T follicular helper cell (primary cell): ENCODE results near the gene HOMER2.
A peak's percentile ranks its signal among the peaks of the same experiment; 100 is the strongest.
"Not testable (repeated sequence)": the region's sequence is repeated elsewhere in the genome, so short reads cannot be mapped to it uniquely, and the experiment has no call there.

ENCODE experiments used
- DNase-seq: peaks from one replicate; pipeline ENCODE4 v3.0.0-alpha.2; 2020; ENCODE audit warnings: low read depth

Gene HOMER2

GRCh38 chr15:82831894-82832600 lies 120.5 kb downstream of the HOMER2 start:
- no peak for DNase-seq

- DNase-seq: no peak
Measured at GRCh38 chr15:82830427-82831173, 121.9 kb downstream of the HOMER2 start.

DNA sequence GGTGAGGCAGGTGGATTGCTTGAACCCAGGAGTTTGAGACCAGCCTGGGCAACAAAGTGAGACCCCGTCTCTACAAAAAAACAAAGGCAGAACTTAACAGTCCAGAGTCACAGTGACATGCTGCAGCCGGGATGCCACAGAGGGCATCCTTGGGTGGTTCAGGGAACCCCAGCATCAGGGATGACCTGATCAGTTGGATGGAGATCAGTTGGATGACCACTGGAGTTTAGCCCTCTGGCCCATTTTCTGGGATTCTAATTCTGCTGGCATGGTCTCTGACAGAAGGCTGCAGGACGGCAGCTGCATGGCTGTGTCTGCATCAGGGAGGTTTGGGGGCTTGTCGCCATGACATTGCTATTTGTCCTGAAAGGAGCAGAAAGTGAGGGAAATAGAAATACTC lies 123.3 kb downstream of the HOMER2 start:
- DNase-seq: no peak

DNA sequence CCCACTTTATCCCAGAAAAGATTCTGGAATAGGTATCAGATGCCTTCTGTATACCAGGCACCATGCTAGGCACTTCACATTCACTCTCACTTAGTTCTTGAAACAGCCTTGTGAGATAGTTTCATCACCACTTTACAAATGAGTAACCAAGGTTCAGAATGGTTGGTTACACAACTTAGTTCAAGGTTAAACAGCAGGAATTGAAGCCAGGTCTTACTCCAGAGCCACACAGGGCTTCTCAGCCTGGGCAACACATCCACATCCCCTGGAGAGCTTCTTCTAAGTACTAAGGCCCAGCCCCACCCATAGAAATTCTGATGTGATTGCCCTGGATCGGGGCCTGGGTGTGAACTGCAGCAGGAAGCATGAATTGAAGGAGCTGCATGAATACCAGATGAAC lies 124.4 kb downstream of the HOMER2 start:
- DNase-seq: no peak

DNA sequence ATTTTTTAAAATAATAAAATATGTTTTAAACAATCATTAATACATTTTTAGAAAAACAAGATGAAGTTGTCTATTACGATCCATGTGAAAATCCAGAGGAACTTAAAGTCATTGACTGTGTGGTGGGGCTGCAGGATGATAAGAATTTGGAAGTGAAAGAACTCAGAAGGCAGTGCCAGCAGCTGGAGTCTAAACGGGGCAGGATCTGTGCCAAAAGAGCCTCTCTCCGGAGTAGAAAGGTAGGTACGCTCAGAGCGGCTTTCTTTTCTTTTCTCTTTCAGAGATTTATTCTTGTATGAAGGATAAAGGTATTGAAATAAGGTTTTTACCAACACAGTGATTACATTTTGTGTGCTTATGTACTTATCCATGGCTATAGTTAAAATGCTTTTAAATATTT lies 129.5 kb downstream of the HOMER2 start:
- DNase-seq: no peak

DNA sequence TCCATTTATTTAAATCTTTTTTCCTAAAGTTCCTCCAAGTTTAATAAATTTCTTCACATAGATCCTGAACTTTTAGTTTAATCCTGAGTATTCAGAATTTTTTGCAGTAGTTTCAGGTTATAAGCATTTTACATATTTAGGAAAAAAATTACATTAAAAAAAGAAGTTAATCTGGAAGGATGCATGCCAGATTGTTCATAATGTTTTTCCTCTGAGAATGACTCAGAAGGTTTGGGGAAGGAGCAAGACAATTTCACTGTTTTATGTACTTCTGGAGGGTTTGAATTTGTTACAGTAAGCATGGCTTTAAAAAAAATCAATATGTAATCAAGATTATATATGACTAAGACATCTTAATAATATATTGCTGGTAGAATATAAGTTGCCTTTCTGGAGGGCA lies 130.7 kb downstream of the HOMER2 start:
- not testable (repeated sequence) for DNase-seq

- DNase-seq: not testable (repeated sequence)
Measured at GRCh38 chr15:82821396-82821795, 131.1 kb downstream of the HOMER2 start.

GRCh38 chr15:82820128-82820527 lies 132.4 kb downstream of the HOMER2 start:
- no peak for DNase-seq

- DNase-seq: no peak
Measured at GRCh38 chr15:82812994-82813393, 139.5 kb downstream of the HOMER2 start.

- DNase-seq: peak; percentile 40
Measured at GRCh38 chr15:82810890-82811426, 141.6 kb downstream of the HOMER2 start.

GRCh38 chr15:82810061-82810889 lies 142.2 kb downstream of the HOMER2 start:
- peak; percentile 2 for DNase-seq

- DNase-seq: peak; percentile 94
Measured at GRCh38 chr15:82809308-82810060, 143.0 kb downstream of the HOMER2 start, which contains the start of gene WHAMM. Gene WHAMM, plus strand, starts transcription at chr15:82809628. Its CDS starts 99 bp downstream, at chr15:82809727.

DNA sequence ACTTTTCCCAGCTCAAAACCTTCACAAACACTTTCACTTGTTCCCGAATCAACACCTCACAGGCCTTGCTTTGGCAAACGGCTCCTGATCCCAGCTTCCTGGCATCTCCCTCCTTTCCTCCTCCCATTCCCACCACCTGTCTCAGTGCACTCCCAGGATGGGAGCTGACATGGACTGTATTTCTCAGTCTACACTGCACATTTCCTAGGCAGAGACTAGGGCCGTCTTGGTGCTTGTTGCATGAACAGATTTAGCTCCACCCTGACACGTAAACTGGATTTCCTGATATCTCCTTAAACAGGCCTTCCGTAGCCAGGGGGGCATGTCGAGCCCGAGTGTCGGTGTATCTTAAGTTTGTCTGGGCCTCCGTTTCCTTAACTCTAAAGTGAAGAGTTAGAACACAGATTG lies 143.9 kb downstream of the HOMER2 start:
- no peak for DNase-seq

DNA sequence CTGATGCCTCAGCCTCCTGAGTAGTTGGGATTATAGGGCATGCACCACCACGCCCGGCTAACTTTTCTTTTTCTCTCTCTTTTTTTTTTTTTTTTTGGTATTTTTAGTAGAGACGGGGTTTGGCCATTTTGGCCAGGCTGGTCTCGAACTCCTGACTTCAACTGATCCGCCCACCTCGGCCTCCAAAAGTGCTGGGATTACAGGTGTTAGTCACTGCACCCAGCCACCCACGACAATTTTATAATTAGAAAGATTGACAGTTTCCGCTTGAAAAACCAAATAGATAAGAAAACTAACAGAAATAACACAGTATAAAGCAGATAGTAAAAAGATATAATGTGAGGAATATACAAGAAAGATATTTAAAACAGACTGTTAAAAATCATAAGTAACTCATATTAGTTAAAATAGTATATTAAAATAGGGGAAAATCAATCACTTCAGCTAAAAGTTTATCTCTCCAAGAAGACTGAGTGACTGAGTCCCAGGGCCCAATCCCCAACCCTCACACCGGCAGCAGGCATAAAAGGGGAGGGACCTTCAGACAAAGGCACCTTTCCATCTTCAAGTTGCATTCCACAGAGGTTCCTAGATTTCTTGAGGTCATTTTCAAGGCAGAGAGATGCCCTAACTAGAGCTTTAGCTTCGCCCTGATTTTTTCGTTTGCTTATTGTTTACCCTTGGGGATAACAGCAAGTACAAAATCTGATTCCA lies 144.4 kb downstream of the HOMER2 start:
- DNase-seq: no peak

- no peak for DNase-seq
Measured at GRCh38 chr15:82805994-82806406, 146.5 kb downstream of the HOMER2 start, which contains the start of gene FSD2. Gene FSD2, minus strand, starts transcription at chr15:82806069. Its CDS starts 18,679 bp downstream, at chr15:82787390.

- no peak for DNase-seq
Measured at GRCh38 chr15:82804575-82804949, 148.0 kb downstream of the HOMER2 start.

DNA sequence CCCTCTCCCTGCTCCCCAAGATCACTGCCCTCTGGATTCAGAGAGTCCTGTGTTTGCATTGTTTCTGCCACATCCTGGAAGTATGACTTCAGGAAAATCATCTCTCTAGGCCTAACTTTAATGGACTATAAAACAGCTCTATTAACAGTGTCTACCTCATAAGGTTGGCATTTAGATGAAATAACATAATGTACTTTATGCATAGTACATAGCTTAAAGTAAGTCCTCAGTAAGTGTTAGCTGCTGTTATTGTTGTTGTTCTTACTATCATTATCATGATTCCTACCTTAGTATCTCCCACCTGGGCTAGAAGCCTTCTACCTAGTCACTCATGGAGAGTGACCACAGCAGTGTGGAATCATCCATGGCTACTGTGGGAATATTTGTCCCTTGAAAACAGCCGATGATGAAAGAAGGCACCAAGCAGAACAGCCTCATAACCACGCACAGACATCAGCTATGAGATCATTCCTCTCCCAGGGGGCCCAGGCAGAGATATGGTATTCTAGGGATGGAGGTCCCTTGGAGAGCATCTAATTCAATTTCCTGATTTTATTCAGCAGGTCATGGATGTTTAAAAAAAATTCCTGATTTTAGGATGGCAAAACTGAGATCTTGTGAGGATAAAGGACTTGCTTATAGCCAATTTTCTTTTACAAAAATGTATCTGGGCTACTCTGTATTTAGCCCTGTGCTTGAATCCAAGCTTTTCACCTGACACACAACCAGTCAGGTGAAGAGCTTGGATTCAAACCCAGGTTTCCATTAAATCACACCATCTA lies 148.5 kb downstream of the HOMER2 start:
- DNase-seq: no peak

GRCh38 chr15:82802497-82802896 lies 150.0 kb downstream of the HOMER2 start:
- DNase-seq: no peak

GRCh38 chr15:82799183-82799841 lies 153.2 kb downstream of the HOMER2 start:
- DNase-seq: no peak
